K562 (cell line): Measurements from ENCODE around the gene NTSR1. TPM values are rescaled to one million over a fixed set of nuclear protein-coding genes. Genes with fewer than 3 reads are reported as not detected.

Source experiments
- ATAC-seq: fragments of 200-7000 bp; cut with Tn5 transposase; 3 replicates; pipeline ENCODE4 v1.9.1; 2020; ENCODE audit warnings: moderate library complexity
- BruUV-seq: library from RNA; stranded (reverse); fragments of 400-500 nt; replicated peaks from 2 replicates; lab custom pipeline; 2021; lab: Mats Ljungman, UMichigan
- CTCF ChIA-PET: fragments of 300-600 bp; formaldehyde crosslinking; extraction: SDS; loops from one replicate; lab custom pipeline; 2021; ENCODE audit warnings: low intra/inter-chr PET ratio; lab: Yijun Ruan, JAX
- POLR2A ChIA-PET: fragments of 300-600, 350-650 bp; sonication (Branson Sonifier 250); formaldehyde crosslinking; extraction: SDS; loops from one replicate; lab custom pipeline; 2021; ENCODE audit warnings: antibody characterized with exemption, inconsistent platforms; lab: Yijun Ruan, JAX
- DNase-seq, 4 experiments: peaks; one replicate each; pipeline versions ENCODE4 v3.0.0 to v3.0.0-alpha.2; 2011 to 2018; ENCODE audit warnings: low spot score in 3 of 4, mixed read lengths in 3 of 4; ENCODE audit errors: extremely low read depth in 1 of 4
- FAIRE-seq: peaks from 2 replicates; lab custom pipeline; 2011; peaks lifted over from hg19 to GRCh38; lab: Jason Lieb, UNC
- H2AFZ ChIP-seq: 2 replicates; pipeline ENCODE4 v1.6.0; 2011; ENCODE audit warnings: low read depth, low read length, control low read depth, inconsistent platforms
- H3K27ac ChIP-seq: fragments of 200-600 bp; 3 replicates; pipeline ENCODE4 v1.8.0; 2011; ENCODE audit warnings: low read depth, mild to moderate bottlenecking, control low read depth, inconsistent platforms, low read length, moderate library complexity, mixed read lengths; ENCODE audit errors: extremely low read depth
- H3K27me3 ChIP-seq, 2 experiments: fragments of 300-600 bp in 1 of 2; 2 replicates in 1 of 2; 3 replicates in 1 of 2; pipeline versions ENCODE4 v1.6.0 to v1.8.0; 2011; ENCODE audit warnings: inconsistent platforms in 2 of 2, low read length in 2 of 2, mild to moderate bottlenecking in 1 of 2, mixed read lengths in 1 of 2, moderate library complexity in 1 of 2; ENCODE audit not compliant: control insufficient read depth in 2 of 2, insufficient read depth in 2 of 2
- H3K36me3 ChIP-seq: fragments of 300-600 bp; 3 replicates; pipeline ENCODE4 v1.8.0; 2011; ENCODE audit warnings: mild to moderate bottlenecking, low read length, inconsistent platforms; ENCODE audit not compliant: control insufficient read depth, insufficient read depth
- H3K4me1 ChIP-seq, 2 experiments: fragments of 200-600 bp in 1 of 2; replicated peaks in 1 of 2; 2 replicates in 1 of 2; 3 replicates in 1 of 2; pipeline versions ENCODE4 v1.5.1 to v1.8.0; 2011; ENCODE audit warnings: inconsistent platforms in 2 of 2, low read length in 2 of 2, mild to moderate bottlenecking in 1 of 2, mixed read lengths in 1 of 2, moderate library complexity in 1 of 2; ENCODE audit not compliant: control insufficient read depth in 2 of 2, insufficient read depth in 2 of 2
- H3K4me2 ChIP-seq: 2 replicates; pipeline ENCODE4 v1.6.1; 2011; ENCODE audit warnings: low read length, control low read depth, inconsistent platforms, mixed read lengths; ENCODE audit not compliant: insufficient read depth
- H3K4me3 ChIP-seq: fragments of 200-600 bp; sonication (generic), shearing (Covaris generic); 2 replicates; pipeline ENCODE4 v1.5.1; 2016; ENCODE audit warnings: control low read depth, inconsistent platforms
- H3K79me2 ChIP-seq: fragments of 200-600 bp; 3 replicates; pipeline ENCODE4 v1.8.0; 2011; ENCODE audit warnings: low read length, inconsistent platforms; ENCODE audit not compliant: control insufficient read depth, insufficient read depth
- H3K9ac ChIP-seq, 2 experiments: 2 replicates each; pipeline versions ENCODE4 v1.6.0 to v1.6.1; 2011; ENCODE audit warnings: low read depth in 2 of 2, low read length in 2 of 2, control low read depth in 1 of 2, inconsistent platforms in 1 of 2, mild to moderate bottlenecking in 1 of 2, mixed read lengths in 1 of 2; ENCODE audit not compliant: insufficient read depth in 1 of 2
- H3K9me1 ChIP-seq: one replicate; pipeline ENCODE4 v1.6.0; 2011; ENCODE audit warnings: inconsistent platforms, mild to moderate bottlenecking, low read length, moderate library complexity; ENCODE audit not compliant: control insufficient read depth, insufficient read depth
- H3K9me3 ChIP-seq: replicated peaks from 2 replicates; pipeline ENCODE4 v1.5.1; 2011; ENCODE audit warnings: low read depth, low read length, inconsistent platforms; ENCODE audit not compliant: control insufficient read depth, insufficient read depth
- H4K20me1 ChIP-seq: replicated peaks from 2 replicates; pipeline ENCODE4 v1.6.1; 2011; ENCODE audit warnings: low read length, inconsistent platforms, mixed read lengths; ENCODE audit not compliant: control insufficient read depth, insufficient read depth
- DPF2 ChIP-seq: fragments of 450-650 bp; IDR thresholded peaks from 2 replicates; pipeline ENCODE4 v1.6.1; 2016
- MYNN ChIP-seq, 2 experiments: sonication (generic); formaldehyde crosslinking in 1 of 2; IDR thresholded peaks; 2 replicates each; pipeline versions ENCODE4 v1.5.0 to v1.6.1; 2016 to 2020; ENCODE audit warnings: antibody characterized with exemption in 1 of 2, missing genetic modification reagents in 1 of 2
- SMAD1 ChIP-seq: fragments of 150-350 bp; IDR thresholded peaks from 2 replicates; pipeline ENCODE4 v1.6.1; 2014; ENCODE audit warnings: low read length, low read depth; ENCODE audit not compliant: partially characterized antibody
- U2AF1 ChIP-seq: fragments of 200-400 bp; formaldehyde crosslinking; optimal IDR thresholded peaks from 2 replicates; pipeline ENCODE3; 2017; ENCODE audit warnings: mild to moderate bottlenecking, low read depth, low read length, moderate library complexity
- ZBTB17 ChIP-seq: fragments of 450-650 bp; formaldehyde crosslinking; IDR thresholded peaks from 2 replicates; pipeline ENCODE4 v1.4.0; 2020; ENCODE audit warnings: mild to moderate bottlenecking
- ZNF707 ChIP-seq: fragments of 250-450 bp; sonication (Bioruptor Pico); conservative IDR thresholded peaks from 2 replicates; pipeline ENCODE4 v1.8.0; 2022; ENCODE audit warnings: inconsistent platforms, mild to moderate bottlenecking, moderate library complexity
- WGBS: fragments of 100-300 bp; shearing (Covaris generic); methylation state at CpG from one replicate; pipeline ENCODE4 v1.1.6; 2016; ENCODE audit warnings: low coverage, mixed read lengths; ENCODE audit not compliant: insufficient coverage; ENCODE audit errors: missing lambda C conversion rate; 5-methylcytosine and 5-hydroxymethylcytosine counted together
- in situ Hi-C: fragments of 300-500 bp; cut with MboI; formaldehyde crosslinking; loops from 4 replicates; pipeline ENCODE4 v1.15.0; 2018; ENCODE audit warnings: inconsistent platforms, mixed read lengths
- intact Hi-C: fragments of 100-400 bp; cut with micrococcal nuclease; formaldehyde crosslinking; loops from 2 replicates; pipeline ENCODE4 v1.14.2; 2022
- polyA plus RNA-seq, 8 experiments: library from polyadenylated mRNA; depleted of rRNA in 4 of 8; stranded (reverse) in 5 of 8; unstranded in 3 of 8; fragments of >200 nt; fragmentation: Nextera tagmentation in 2 of 8; fragmentation: Illumina TruSeq in 1 of 8; extraction: Ambion mirVana in 2 of 8; extraction: Trizol in 1 of 8; gene quantifications; 2 replicates each; pipeline versions ENCODE4 v1.2.1 to v1.2.3, GENCODE V29; 2011 to 2014; ENCODE audit warnings: inconsistent platforms in 1 of 8, missing spikeins in 1 of 8
- total RNA-seq, 7 experiments: library from RNA; depleted of rRNA in 6 of 7; stranded (reverse); fragments of >200 nt in 6 of 7; fragmentation: Illumina TruSeq in 2 of 7; extraction: Trizol in 2 of 7; gene quantifications; 2 replicates each; pipeline versions ENCODE4 v1.2.1 to v1.2.3, GENCODE V29; 2011 to 2021; ENCODE audit warnings: low replicate concordance in 1 of 7
- TF ChIP-seq, protein P1 (sequence below): IDR thresholded peaks from 3 replicates; pipeline ENCODE4 v1.6.1; 2011; ENCODE audit warnings: borderline replicate concordance, mild to moderate bottlenecking, moderate library complexity; ENCODE audit not compliant: insufficient read length; ENCODE audit errors: extremely low read depth

Gene NTSR1
- total and polyA plus RNA-seq, 9 of the 15 experiments (the other 6 are each of a cell fraction or from before 2014, with no cell fraction given), result 0.04 to 0.40 (median 0.13) TPM; not detected in 3

DNA sequence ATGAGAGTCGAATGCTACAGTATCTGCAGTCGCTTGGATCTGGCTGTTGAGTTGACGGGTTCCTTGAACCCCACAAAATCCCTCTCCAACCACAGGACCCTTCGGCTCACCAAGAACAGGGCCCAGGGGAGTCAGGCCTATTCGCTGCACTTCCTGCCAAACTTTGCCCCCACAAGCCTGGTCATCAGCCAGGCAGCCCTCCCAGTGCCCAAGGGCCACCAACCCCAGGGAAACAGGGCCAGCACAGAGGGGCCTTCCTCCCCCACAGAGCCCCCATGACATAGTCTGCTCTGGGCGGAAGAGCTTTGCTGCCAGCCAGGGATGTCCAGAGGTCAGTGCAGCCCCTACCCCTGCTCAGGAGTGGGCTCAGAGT, 53.1 kb downstream of the NTSR1 start:
- H4K20me1 ChIP-seq, result peaks cover 15% of the 10 kb centered on the region
- H3K4me3 ChIP-seq, result no peak overlapping the region
- WGBS, result 73% methylated on average over 6 of the region's 6 CpGs
- DNase-seq (no peak), FAIRE-seq (no peak), ATAC-seq (no peak)
- in situ Hi-C loops, result no loop called here
- peak overlapping the region in 1 of 2 experiments; percentile 35; a peak in 1 of 4 replicates for H3K9ac ChIP-seq
- TF ChIP-seq DPF2, result no peak
- TF ChIP-seq ZNF707 (CRISPR knock-in tag), result no peak
- no peak for TF ChIP-seq U2AF1
- no peak for TF ChIP-seq ZBTB17
- TF ChIP-seq, protein P1, sequence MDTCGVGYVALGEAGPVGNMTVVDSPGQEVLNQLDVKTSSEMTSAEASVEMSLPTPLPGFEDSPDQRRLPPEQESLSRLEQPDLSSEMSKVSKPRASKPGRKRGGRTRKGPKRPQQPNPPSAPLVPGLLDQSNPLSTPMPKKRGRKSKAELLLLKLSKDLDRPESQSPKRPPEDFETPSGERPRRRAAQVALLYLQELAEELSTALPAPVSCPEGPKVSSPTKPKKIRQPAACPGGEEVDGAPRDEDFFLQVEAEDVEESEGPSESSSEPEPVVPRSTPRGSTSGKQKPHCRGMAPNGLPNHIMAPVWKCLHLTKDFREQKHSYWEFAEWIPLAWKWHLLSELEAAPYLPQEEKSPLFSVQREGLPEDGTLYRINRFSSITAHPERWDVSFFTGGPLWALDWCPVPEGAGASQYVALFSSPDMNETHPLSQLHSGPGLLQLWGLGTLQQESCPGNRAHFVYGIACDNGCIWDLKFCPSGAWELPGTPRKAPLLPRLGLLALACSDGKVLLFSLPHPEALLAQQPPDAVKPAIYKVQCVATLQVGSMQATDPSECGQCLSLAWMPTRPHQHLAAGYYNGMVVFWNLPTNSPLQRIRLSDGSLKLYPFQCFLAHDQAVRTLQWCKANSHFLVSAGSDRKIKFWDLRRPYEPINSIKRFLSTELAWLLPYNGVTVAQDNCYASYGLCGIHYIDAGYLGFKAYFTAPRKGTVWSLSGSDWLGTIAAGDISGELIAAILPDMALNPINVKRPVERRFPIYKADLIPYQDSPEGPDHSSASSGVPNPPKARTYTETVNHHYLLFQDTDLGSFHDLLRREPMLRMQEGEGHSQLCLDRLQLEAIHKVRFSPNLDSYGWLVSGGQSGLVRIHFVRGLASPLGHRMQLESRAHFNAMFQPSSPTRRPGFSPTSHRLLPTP, result no peak
- no peak for TF ChIP-seq MYNN (IDR thresholded peaks at IDR 0.05)
- no peak for TF ChIP-seq MYNN (CRISPR knock-in tag; IDR thresholded peaks at IDR 0.05)
- TF ChIP-seq SMAD1, result no peak
- TF ChIP-seq, all 486 proteins: peak for 0
- H3K27me3 ChIP-seq, result peaks cover 0 to 27% of the 10 kb centered on the region in 2 experiments; a peak in 3 of 5 replicates
- no peaks in the 10 kb centered on the region for H3K79me2 ChIP-seq
- POLR2A ChIA-PET, result interaction anchor here (1.1 kb wide), 2 partner anchors 10 to 63 kb away, joined by 4 to 5 read pairs; no protein-coding TSS in a partner anchor
- peaks cover 0 to 39% of the 10 kb centered on the region in 2 experiments; a peak in 4 of 5 replicates for H3K4me1 ChIP-seq
- H3K4me2 ChIP-seq, result no peak overlapping the region
- H3K9me3 ChIP-seq, result no peaks in the 10 kb centered on the region
- no peaks in the 10 kb centered on the region for H3K9me1 ChIP-seq
- no TSS peak for BruUV-seq
- H3K36me3 ChIP-seq, result no peaks in the 10 kb centered on the region
- no peak overlapping the region for H3K27ac ChIP-seq
- no peak overlapping the region for H2AFZ ChIP-seq
- CTCF ChIA-PET, result no interaction called here
- intact Hi-C loops, result no loop called here
